ENCODE measurements around the gene KDM4F.
"Not testable (repeated sequence)": the region's sequence is repeated elsewhere in the genome, so short reads cannot be mapped to it uniquely, and the experiment has no call there.

Gene KDM4F

DNA sequence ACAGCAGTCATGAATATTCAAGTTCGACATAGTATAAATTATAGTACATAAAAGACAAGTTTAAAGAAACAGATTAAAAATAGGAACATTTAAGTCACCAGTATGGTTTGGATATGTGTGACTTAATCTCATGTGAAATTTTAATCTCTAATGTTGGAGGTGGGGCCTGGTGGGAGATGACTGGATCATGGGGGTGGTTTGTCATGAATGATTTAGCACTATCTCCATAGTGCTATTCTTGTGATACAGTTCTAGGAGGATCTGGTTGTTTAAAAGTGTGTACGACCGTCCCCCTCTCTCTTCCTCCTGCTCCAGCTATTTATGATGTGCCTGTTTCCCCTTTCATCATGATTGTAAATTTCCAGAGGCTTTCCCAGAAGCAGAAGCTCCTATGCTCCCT lies 20.9 kb upstream of the KDM4F start:
- in situ Hi-C loops (cut with HindIII; ENCODE audit: low sequenced_read_pairs), result no loop called here
- no peak for TF ChIP-seq CTCF (IDR thresholded peaks at IDR 0.05; ENCODE audit: low read depth, low read length)
- H3K4me3 ChIP-seq (ENCODE audit: low read depth, low read length), result no peak overlapping the region
- DNase-seq (ENCODE audit: low read depth, low spot score), result no peak

- no peak overlapping the region for H3K4me3 ChIP-seq (ENCODE audit: low read depth, low read length)
- in situ Hi-C loops (cut with HindIII; ENCODE audit: low sequenced_read_pairs), result no loop called here
- DNase-seq (ENCODE audit: low read depth, low spot score), result no peak
- no peak for TF ChIP-seq CTCF (IDR thresholded peaks at IDR 0.05; ENCODE audit: low read depth, low read length)
Observed at GRCh38 chr11:95033051-95033450, 16.2 kb upstream of the KDM4F start.

GRCh38 chr11:95035316-95035715 lies 13.9 kb upstream of the KDM4F start:
- TF ChIP-seq CTCF (IDR thresholded peaks at IDR 0.05; ENCODE audit: low read depth, low read length), result no peak
- no peak overlapping the region for H3K4me3 ChIP-seq (ENCODE audit: low read depth, low read length)
- no peak for DNase-seq (ENCODE audit: low read depth, low spot score)
- in situ Hi-C loops (cut with HindIII; ENCODE audit: low sequenced_read_pairs), result no loop called here

- DNase-seq (ENCODE audit: low read depth, low spot score), result peak; percentile 5
- in situ Hi-C loops (cut with HindIII; ENCODE audit: low sequenced_read_pairs), result not testable (repeated sequence)
- peak overlapping the region; percentile 30 for H3K4me3 ChIP-seq (ENCODE audit: low read depth, low read length)
- peak; percentile 10 for TF ChIP-seq CTCF (IDR thresholded peaks at IDR 0.05; ENCODE audit: low read depth, low read length)
Observed at GRCh38 chr11:95037356-95038035, 11.7 kb upstream of the KDM4F start.

GRCh38 chr11:95042239-95042638 lies 7.0 kb upstream of the KDM4F start:
- TF ChIP-seq CTCF (IDR thresholded peaks at IDR 0.05; ENCODE audit: low read depth, low read length), result no peak
- in situ Hi-C loops (cut with HindIII; ENCODE audit: low sequenced_read_pairs), result no loop called here
- no peak overlapping the region for H3K4me3 ChIP-seq (ENCODE audit: low read depth, low read length)
- no peak for DNase-seq (ENCODE audit: low read depth, low spot score)

- H3K4me3 ChIP-seq (ENCODE audit: low read depth, low read length), result no peak overlapping the region
- in situ Hi-C loops (cut with HindIII; ENCODE audit: low sequenced_read_pairs), result no loop called here
- TF ChIP-seq CTCF (IDR thresholded peaks at IDR 0.05; ENCODE audit: low read depth, low read length), result no peak
- no peak for DNase-seq (ENCODE audit: low read depth, low spot score)
Observed at GRCh38 chr11:95042906-95043305, 6.3 kb upstream of the KDM4F start.

All from astrocyte of the spinal cord (primary cell).